SK-N-SH (cell line): ENCODE data around the gene ABHD2. TPM values are rescaled to one million over a fixed set of nuclear protein-coding genes. Genes with fewer than 3 reads are reported as not detected.

Source experiments
- CTCF ChIA-PET: fragments of 300-600, 350-600 bp; formaldehyde crosslinking; extraction: SDS; loops from one replicate; lab custom pipeline; 2021; lab: Yijun Ruan, JAX
- POLR2A ChIA-PET: fragments of 350-600 bp; sonication (Branson Sonifier 250); formaldehyde crosslinking; extraction: SDS; loops from one replicate; lab custom pipeline; 2020; ENCODE audit warnings: antibody characterized with exemption, inconsistent platforms; lab: Yijun Ruan, JAX
- DNase-seq: peaks from one replicate; pipeline ENCODE4 v3.0.0; 2012
- H2AFZ ChIP-seq: fragments of 200-600 bp; sonication (generic); 2 replicates; pipeline ENCODE4 v1.8.1; 2016; ENCODE audit warnings: antibody characterized with exemption, mild to moderate bottlenecking, low read depth
- H3F3A ChIP-seq: fragments of 200-600 bp; sonication (generic); replicated peaks from 2 replicates; pipeline ENCODE3; 2016; ENCODE audit warnings: antibody characterized with exemption, mild to moderate bottlenecking; ENCODE audit not compliant: insufficient read depth
- H3K27ac ChIP-seq, 2 experiments: fragments of 200-500 bp in 1 of 2; fragments of 200-600 bp in 1 of 2; sonication (Bioruptor generic) in 1 of 2; sonication (generic), shearing (Covaris generic) in 1 of 2; 2 replicates each; pipeline versions ENCODE4 v1.5.1 to v1.6.1; 2014 to 2016; ENCODE audit warnings: low read depth in 2 of 2, inconsistent platforms in 1 of 2, low read length in 1 of 2, mild to moderate bottlenecking in 1 of 2, mixed read lengths in 1 of 2
- H3K27me3 ChIP-seq: fragments of 200-600 bp; sonication (generic), shearing (Covaris generic); 2 replicates; pipeline ENCODE4 v1.6.1; 2016; ENCODE audit warnings: mixed run types; ENCODE audit not compliant: insufficient read depth
- H3K36me3 ChIP-seq, 2 experiments: fragments of 200-500 bp in 1 of 2; fragments of 200-600 bp in 1 of 2; sonication (Bioruptor generic) in 1 of 2; sonication (generic) in 1 of 2; replicated peaks in 1 of 2; 2 replicates each; pipeline versions ENCODE3 to v1.5.1; 2014 to 2016; ENCODE audit warnings: low read length in 1 of 2, mild to moderate bottlenecking in 1 of 2; ENCODE audit not compliant: insufficient read depth in 2 of 2, control insufficient read depth in 1 of 2
- H3K4me1 ChIP-seq, 2 experiments: fragments of 200-500 bp in 1 of 2; fragments of 200-600 bp in 1 of 2; sonication (Bioruptor generic) in 1 of 2; sonication (generic), shearing (Covaris generic) in 1 of 2; 2 replicates each; pipeline versions ENCODE4 v1.5.1 to v1.6.1; 2014 to 2016; ENCODE audit warnings: low read depth in 1 of 2, low read length in 1 of 2, mixed run types in 1 of 2; ENCODE audit not compliant: insufficient read depth in 2 of 2, control insufficient read depth in 1 of 2
- H3K4me2 ChIP-seq: fragments of 200-600 bp; sonication (generic), shearing (Covaris generic); 2 replicates; pipeline ENCODE4 v1.6.1; 2017; ENCODE audit warnings: mixed run types
- H3K4me3 ChIP-seq, 2 experiments: fragments of 200-500 bp in 1 of 2; fragments of 200-600 bp in 1 of 2; sonication (Bioruptor generic) in 1 of 2; sonication (generic), shearing (Covaris generic) in 1 of 2; 2 replicates each; pipeline versions ENCODE4 v1.5.1 to v1.8.1; 2014 to 2016; ENCODE audit warnings: low read depth in 2 of 2, inconsistent platforms in 1 of 2, low read length in 1 of 2, mild to moderate bottlenecking in 1 of 2, mixed read lengths in 1 of 2, moderate library complexity in 1 of 2
- H3K79me2 ChIP-seq: fragments of 200-600 bp; sonication (generic); 2 replicates; pipeline ENCODE4 v1.8.1; 2017; ENCODE audit warnings: mild to moderate bottlenecking; ENCODE audit not compliant: insufficient read depth
- H3K9ac ChIP-seq: fragments of 200-600 bp; sonication (generic); 2 replicates; pipeline ENCODE4 v1.6.1; 2017; ENCODE audit warnings: mixed run types
- H3K9me2 ChIP-seq: fragments of 200-600 bp; sonication (generic); 2 replicates; pipeline ENCODE4 v1.6.1; 2017; ENCODE audit warnings: mixed run types
- H3K9me3 ChIP-seq: fragments of 200-600 bp; sonication (generic); 2 replicates; pipeline ENCODE4 v1.6.1; 2017; ENCODE audit warnings: mixed run types, mild to moderate bottlenecking, moderate library complexity
- H4K20me1 ChIP-seq: fragments of 200-600 bp; sonication (generic); 2 replicates; pipeline ENCODE4 v1.6.1; 2017; ENCODE audit warnings: mild to moderate bottlenecking, mixed run types; ENCODE audit not compliant: insufficient read depth
- CTCF ChIP-seq: fragments of 200-600 bp; sonication (generic); IDR thresholded peaks from 2 replicates; pipeline ENCODE4 v1.6.1; 2017; ENCODE audit warnings: antibody characterized with exemption, mild to moderate bottlenecking, moderate library complexity
- FOXJ3 ChIP-seq: sonication (generic); formaldehyde crosslinking; IDR thresholded peaks from 2 replicates; pipeline ENCODE4 v1.5.1; 2020; ENCODE audit warnings: mild to moderate bottlenecking, missing genetic modification reagents
- FOXM1 ChIP-seq: IDR thresholded peaks from 2 replicates; pipeline ENCODE4 v1.4.0; 2012; ENCODE audit warnings: low read depth, mild to moderate bottlenecking
- MXI1 ChIP-seq: IDR thresholded peaks from 2 replicates; pipeline ENCODE4 v1.6.1; 2012; ENCODE audit warnings: mild to moderate bottlenecking, low read depth, low read length, improper control_type of control experiment
- RAD21 ChIP-seq: IDR thresholded peaks from 2 replicates; pipeline ENCODE4 v1.6.1; 2012; ENCODE audit warnings: mild to moderate bottlenecking, low read length
- SMC3 ChIP-seq: IDR thresholded peaks from 2 replicates; pipeline ENCODE4 v1.6.1; 2012; ENCODE audit warnings: low read depth, low read length, improper control_type of control experiment
- USF1 ChIP-seq: IDR thresholded peaks from 2 replicates; pipeline ENCODE4 v1.4.0; 2012; ENCODE audit warnings: low read depth, borderline replicate concordance
- ZBTB33 ChIP-seq: IDR thresholded peaks from 2 replicates; pipeline ENCODE4 v1.4.0; 2012; ENCODE audit warnings: low read depth, borderline replicate concordance
- WGBS: methylation state at CpG from one replicate; pipeline ENCODE4 v1.1.6; 2017; ENCODE audit warnings: low lambda C conversion rate; 5-methylcytosine and 5-hydroxymethylcytosine counted together
- polyA plus RNA-seq, 3 experiments: library from polyadenylated mRNA; depleted of rRNA; stranded (reverse); fragments of >200 nt; gene quantifications; 2 replicates each; pipeline ENCODE4 v1.2.3, GENCODE V29; 2012

ABHD2 gene
- polyA plus RNA-seq, 1 of the 3 experiments (the other 2 are of a cell fraction) = 19.2 TPM

GRCh38 chr15:89057506-89058133 is 30.6 kb upstream of the ABHD2 start:
- POLR2A ChIA-PET = interaction anchor here (0.6 to 1.0 kb wide), 2 partner anchors 31 to 46 kb away, joined by 3 read pairs; partner anchors contain the start of gene ABHD2

More at GRCh38 chr15:89057506-89058133, 30.6 kb upstream of the ABHD2 start:
- CTCF ChIA-PET = interaction anchor here (0.6 to 13.0 kb wide), 63 partner anchors 10 to 301 kb away, joined by 3 to 363 read pairs (median 7); partner anchors contain the start of genes ABHD2 and RLBP1
- no peaks in the 10 kb centered on the region for H3K79me2 ChIP-seq
- no peak overlapping the region; a peak in 1 of 4 replicates for H3K4me3 ChIP-seq
- no peaks in the 10 kb centered on the region for H3K9me2 ChIP-seq
- DNase-seq = peak; percentile 88
- no peaks in the 10 kb centered on the region for H3K36me3 ChIP-seq
- no peak for TF ChIP-seq USF1
- TF ChIP-seq ZBTB33 = no peak
- peak; percentile 98 for TF ChIP-seq SMC3
- no peak for TF ChIP-seq FOXM1
- 0 out of 2 replicates have a peak, but pooled peaks have one; percentile 59 for TF ChIP-seq MXI1
- peak; percentile 98 for TF ChIP-seq RAD21
- peak; percentile 99 for TF ChIP-seq CTCF
- no peak for TF ChIP-seq FOXJ3
- H3K4me2 ChIP-seq = no peak overlapping the region
- H3K27me3 ChIP-seq = no peaks in the 10 kb centered on the region
- H2AFZ ChIP-seq = no peak overlapping the region
- WGBS = 27% methylated on average over 13 of the region's 13 CpGs
- peaks cover 0 to 2% of the 10 kb centered on the region in 2 experiments; a peak in 1 of 4 replicates for H3K4me1 ChIP-seq
- no peaks in the 10 kb centered on the region for H4K20me1 ChIP-seq
- H3K9me3 ChIP-seq = no peaks in the 10 kb centered on the region
- H3F3A ChIP-seq = peaks cover 6% of the 10 kb centered on the region
- H3K9ac ChIP-seq = no peak overlapping the region
- H3K27ac ChIP-seq = no peak overlapping the region
